ENCODE results near the gene CHAD.

The CHAD gene

GRCh38 chr17:50482516-50482915, 13.8 kb upstream of the CHAD start:
- H3K4me1 Mint-ChIP-seq: peaks cover 26% of the 10 kb centered on the region
- peak overlapping the region; percentile 66 for H3K27ac Mint-ChIP-seq
- DNase-seq: peak; percentile 83
- H3K4me3 Mint-ChIP-seq: no peak overlapping the region
- peaks cover 30% of the 10 kb centered on the region for H3K36me3 Mint-ChIP-seq (ENCODE audit: low read depth)
- peaks cover 16% of the 10 kb centered on the region for H3K27me3 Mint-ChIP-seq (ENCODE audit: low read depth, poor library complexity)
- no peaks in the 10 kb centered on the region for H3K9me3 Mint-ChIP-seq
- TF ChIP-seq, protein P1, sequence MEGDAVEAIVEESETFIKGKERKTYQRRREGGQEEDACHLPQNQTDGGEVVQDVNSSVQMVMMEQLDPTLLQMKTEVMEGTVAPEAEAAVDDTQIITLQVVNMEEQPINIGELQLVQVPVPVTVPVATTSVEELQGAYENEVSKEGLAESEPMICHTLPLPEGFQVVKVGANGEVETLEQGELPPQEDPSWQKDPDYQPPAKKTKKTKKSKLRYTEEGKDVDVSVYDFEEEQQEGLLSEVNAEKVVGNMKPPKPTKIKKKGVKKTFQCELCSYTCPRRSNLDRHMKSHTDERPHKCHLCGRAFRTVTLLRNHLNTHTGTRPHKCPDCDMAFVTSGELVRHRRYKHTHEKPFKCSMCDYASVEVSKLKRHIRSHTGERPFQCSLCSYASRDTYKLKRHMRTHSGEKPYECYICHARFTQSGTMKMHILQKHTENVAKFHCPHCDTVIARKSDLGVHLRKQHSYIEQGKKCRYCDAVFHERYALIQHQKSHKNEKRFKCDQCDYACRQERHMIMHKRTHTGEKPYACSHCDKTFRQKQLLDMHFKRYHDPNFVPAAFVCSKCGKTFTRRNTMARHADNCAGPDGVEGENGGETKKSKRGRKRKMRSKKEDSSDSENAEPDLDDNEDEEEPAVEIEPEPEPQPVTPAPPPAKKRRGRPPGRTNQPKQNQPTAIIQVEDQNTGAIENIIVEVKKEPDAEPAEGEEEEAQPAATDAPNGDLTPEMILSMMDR (IDR thresholded peaks at IDR 0.05): peak; percentile 86

GRCh38 chr17:50482110-50482509, 13.4 kb upstream of the CHAD start:
- H3K9me3 Mint-ChIP-seq: no peaks in the 10 kb centered on the region

GRCh38 chr17:50481648-50482047, 13.0 kb upstream of the CHAD start:
- H3K27me3 Mint-ChIP-seq (ENCODE audit: low read depth, poor library complexity): peaks cover 25% of the 10 kb centered on the region
- TF ChIP-seq, protein P1 (IDR thresholded peaks at IDR 0.05): no peak
- H3K27ac Mint-ChIP-seq: no peak overlapping the region
- H3K9me3 Mint-ChIP-seq: no peaks in the 10 kb centered on the region
- DNase-seq: no peak
- H3K4me3 Mint-ChIP-seq: no peak overlapping the region
- peaks cover 30% of the 10 kb centered on the region for H3K36me3 Mint-ChIP-seq (ENCODE audit: low read depth)
- peaks cover 26% of the 10 kb centered on the region for H3K4me1 Mint-ChIP-seq

More at GRCh38 chr17:50482110-50482509, 13.4 kb upstream of the CHAD start:
- Mint-ChIP-seq H3K4me1 (peaks cover 26% of the 10 kb centered on the region), H3K27me3 (ENCODE audit: low read depth, poor library complexity) (peaks cover 21% of the 10 kb centered on the region), H3K36me3 (ENCODE audit: low read depth) (peaks cover 30% of the 10 kb centered on the region), H3K27ac (no peak overlapping the region), H3K4me3 (no peak overlapping the region)
- no peak for DNase-seq
- TF ChIP-seq, protein P1 (IDR thresholded peaks at IDR 0.05): no peak

- no peak for DNase-seq
Observed at GRCh38 chr17:50480854-50481490, 12.3 kb upstream of the CHAD start.

GRCh38 chr17:50480142-50480764, 11.6 kb upstream of the CHAD start:
- Mint-ChIP-seq H3K27me3 (ENCODE audit: low read depth, poor library complexity) (peaks cover 31% of the 10 kb centered on the region), H3K9me3 (no peaks in the 10 kb centered on the region), H3K27ac (no peak overlapping the region), H3K4me1 (peaks cover 31% of the 10 kb centered on the region), H3K36me3 (ENCODE audit: low read depth) (peaks cover 25% of the 10 kb centered on the region), H3K4me3 (peak overlapping the region; percentile 84)
- TF ChIP-seq, protein P1 (IDR thresholded peaks at IDR 0.05): no peak
- DNase-seq: no peak

More at GRCh38 chr17:50480854-50481490, 12.3 kb upstream of the CHAD start:
- TF ChIP-seq, protein P1 (IDR thresholded peaks at IDR 0.05): no peak
- Mint-ChIP-seq H3K4me3 (no peak overlapping the region), H3K27ac (no peak overlapping the region), H3K9me3 (no peaks in the 10 kb centered on the region), H3K4me1 (peaks cover 31% of the 10 kb centered on the region), H3K27me3 (ENCODE audit: low read depth, poor library complexity) (peaks cover 30% of the 10 kb centered on the region), H3K36me3 (ENCODE audit: low read depth) (peaks cover 29% of the 10 kb centered on the region)

All from nephron progenitor cell (in vitro differentiated cells).